ENCODE data around the gene PTX4.

PTX4 gene

GRCh38 chr16:1525871-1526607 lies 37.3 kb upstream of the PTX4 start:
- Histone ChIP-seq H3K27me3 (ENCODE audit: insufficient read depth, low read depth, severe bottlenecking) (no peaks in the 10 kb centered on the region), H3K27ac (no peak overlapping the region), H3K9me3 (ENCODE audit: severe bottlenecking) (no peaks in the 10 kb centered on the region), H3K4me3 (ENCODE audit: low read depth, low read length) (no peak overlapping the region), H3K36me3 (peaks cover 2% of the 10 kb centered on the region)
- TF ChIP-seq CTCF (IDR thresholded peaks at IDR 0.05; ENCODE audit: low read depth, low read length), result no peak
- DNase-seq, result no peak

DNA sequence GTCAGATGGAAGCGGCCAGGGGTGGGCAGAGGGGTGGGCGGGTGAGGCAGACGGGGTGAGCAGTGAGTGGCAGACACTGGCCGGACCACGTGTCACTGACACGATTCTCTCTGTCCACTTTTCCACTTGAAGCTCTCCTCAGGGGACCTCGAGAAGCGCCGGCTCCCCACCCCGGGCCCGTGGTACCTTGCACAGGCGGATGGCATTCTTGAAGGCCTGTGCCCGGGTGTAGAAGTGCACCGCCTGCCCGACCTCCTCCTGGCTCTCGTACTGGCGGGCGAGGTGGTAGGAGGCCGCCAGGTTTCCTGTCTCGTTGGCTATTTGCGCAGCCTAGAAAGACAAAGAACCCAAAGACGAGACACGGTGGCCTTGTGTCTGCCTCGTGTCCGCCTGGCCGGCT lies 35.6 kb upstream of the PTX4 start:
- H3K9me3 ChIP-seq (ENCODE audit: severe bottlenecking), result no peaks in the 10 kb centered on the region
- no peak overlapping the region for H3K27ac ChIP-seq
- no peak overlapping the region for H3K4me3 ChIP-seq (ENCODE audit: low read depth, low read length)
- TF ChIP-seq CTCF (IDR thresholded peaks at IDR 0.05; ENCODE audit: low read depth, low read length), result no peak
- H3K36me3 ChIP-seq, result peaks cover 8% of the 10 kb centered on the region
- no peaks in the 10 kb centered on the region for H3K27me3 ChIP-seq (ENCODE audit: insufficient read depth, low read depth, severe bottlenecking)
- DNase-seq, result no peak

GRCh38 chr16:1523581-1524245 lies 35.0 kb upstream of the PTX4 start:
- no peak for DNase-seq
- no peak for TF ChIP-seq CTCF (IDR thresholded peaks at IDR 0.05; ENCODE audit: low read depth, low read length)
- Histone ChIP-seq H3K4me3 (ENCODE audit: low read depth, low read length) (no peak overlapping the region), H3K27me3 (ENCODE audit: insufficient read depth, low read depth, severe bottlenecking) (no peaks in the 10 kb centered on the region), H3K9me3 (ENCODE audit: severe bottlenecking) (no peaks in the 10 kb centered on the region), H3K36me3 (peaks cover 8% of the 10 kb centered on the region), H3K27ac (no peak overlapping the region)

DNA sequence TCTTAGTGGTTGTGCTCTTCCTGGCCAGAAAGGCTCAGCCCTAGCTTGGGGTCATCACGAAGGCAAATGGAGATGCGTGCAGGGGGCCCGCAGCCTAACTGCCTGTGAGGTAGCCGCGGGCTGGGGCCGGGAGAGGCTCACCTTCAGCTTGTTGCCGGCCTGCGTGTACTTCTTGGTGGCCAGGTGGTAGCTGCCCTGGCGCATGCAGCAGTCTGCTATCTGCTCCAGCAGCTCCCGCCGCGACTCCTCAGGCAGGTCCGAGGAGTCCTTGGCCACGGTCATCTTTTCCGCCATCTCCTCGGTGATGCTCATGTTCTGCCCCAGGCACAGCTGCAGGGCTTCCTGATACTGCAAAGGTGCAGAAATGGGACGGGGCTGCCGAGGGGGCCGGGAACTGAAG lies 31.7 kb upstream of the PTX4 start:
- Histone ChIP-seq H3K4me3 (ENCODE audit: low read depth, low read length) (no peak overlapping the region), H3K9me3 (ENCODE audit: severe bottlenecking) (no peaks in the 10 kb centered on the region), H3K27me3 (ENCODE audit: insufficient read depth, low read depth, severe bottlenecking) (no peaks in the 10 kb centered on the region), H3K36me3 (peaks cover 11% of the 10 kb centered on the region), H3K27ac (no peak overlapping the region)
- no peak for TF ChIP-seq CTCF (IDR thresholded peaks at IDR 0.05; ENCODE audit: low read depth, low read length)
- no peak for DNase-seq

DNA sequence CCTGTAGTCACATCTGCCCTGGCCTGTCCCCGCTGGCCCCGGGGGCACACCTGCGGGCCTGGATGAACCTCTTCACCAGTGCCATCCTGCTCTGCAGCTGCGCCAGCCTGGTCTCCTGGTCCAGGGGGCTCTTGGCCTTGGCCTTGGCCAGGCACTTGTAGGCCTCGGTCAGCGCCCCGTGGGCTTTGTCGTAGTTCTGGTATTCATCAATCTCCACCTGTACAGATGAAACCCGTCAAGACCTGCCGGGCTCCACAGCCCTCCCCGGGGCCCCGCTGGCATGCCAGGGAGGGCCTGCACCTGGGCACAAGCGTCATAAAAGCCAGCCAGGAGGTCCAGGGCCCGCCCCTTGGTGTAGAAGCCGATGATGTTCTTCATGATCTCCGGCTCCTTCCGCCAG lies 31.1 kb upstream of the PTX4 start:
- H3K4me3 ChIP-seq (ENCODE audit: low read depth, low read length), result no peak overlapping the region
- no peak overlapping the region for H3K27ac ChIP-seq
- peaks cover 12% of the 10 kb centered on the region for H3K36me3 ChIP-seq
- H3K9me3 ChIP-seq (ENCODE audit: severe bottlenecking), result peaks cover 3% of the 10 kb centered on the region
- no peak for TF ChIP-seq CTCF (IDR thresholded peaks at IDR 0.05; ENCODE audit: low read depth, low read length)
- no peaks in the 10 kb centered on the region for H3K27me3 ChIP-seq (ENCODE audit: insufficient read depth, low read depth, severe bottlenecking)
- no peak for DNase-seq
